ENCODE measurements around the gene TRIM56. TPM values are rescaled to one million over a fixed set of nuclear protein-coding genes. Genes with fewer than 3 reads are reported as not detected.
A peak's percentile ranks its signal among the peaks of the same experiment; 100 is the strongest.

Gene TRIM56
- total and polyA plus RNA-seq, 9 of the 15 experiments (the other 6 are each of a cell fraction or from before 2014, with no cell fraction given), result 2.0 to 29.7 (median 11.6) TPM

DNA sequence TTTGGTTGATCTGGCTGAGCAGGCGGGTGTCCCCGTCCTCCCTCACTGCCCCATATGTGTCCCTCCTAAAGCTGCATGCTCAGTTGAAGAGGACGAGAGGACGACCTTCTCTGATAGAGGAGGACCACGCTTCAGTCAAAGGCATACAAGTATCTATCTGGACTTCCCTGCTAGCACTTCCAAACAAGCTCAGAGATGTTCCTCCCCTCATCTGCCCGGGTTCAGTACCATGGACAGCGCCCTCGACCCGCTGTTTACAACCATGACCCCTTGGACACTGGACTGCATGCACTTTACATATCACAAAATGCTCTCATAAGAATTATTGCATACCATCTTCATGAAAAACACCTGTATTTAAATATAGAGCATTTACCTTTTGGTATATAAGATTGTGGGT lies 26.9 kb upstream of the TRIM56 start:
- Histone ChIP-seq H3K4me3 (no peak overlapping the region), H3K9me1 (ENCODE audit: control insufficient read depth, insufficient read depth, low read length) (no peaks in the 10 kb centered on the region), H3K4me1 (replicated peaks in 1 of 2; ENCODE audit: control insufficient read depth in 2 of 2, insufficient read depth in 2 of 2, low read length in 2 of 2) (no peaks in the 10 kb centered on the region), H3K79me2 (ENCODE audit: control insufficient read depth, insufficient read depth, low read length) (no peaks in the 10 kb centered on the region), H3K27ac (ENCODE audit: extremely low read depth, low read depth, low read length) (no peak overlapping the region), H2AFZ (ENCODE audit: low read depth, low read length) (no peak overlapping the region), H3K4me2 (ENCODE audit: insufficient read depth, low read length) (no peak overlapping the region), H3K9me3 (replicated peaks; ENCODE audit: control insufficient read depth, insufficient read depth, low read depth, low read length) (no peaks in the 10 kb centered on the region), H3K27me3 (ENCODE audit: control insufficient read depth in 2 of 2, insufficient read depth in 2 of 2, low read length in 2 of 2) (peaks cover 5 to 30% of the 10 kb centered on the region in 2 experiments; a peak in 3 of 5 replicates), H4K20me1 (replicated peaks; ENCODE audit: control insufficient read depth, insufficient read depth, low read length) (peaks cover 4% of the 10 kb centered on the region; the same call in 1 of the 2 replicates), H3K36me3 (ENCODE audit: control insufficient read depth, insufficient read depth, low read length) (no peaks in the 10 kb centered on the region), H3K9ac (ENCODE audit: insufficient read depth in 1 of 2, low read depth in 2 of 2, low read length in 2 of 2) (no peak overlapping the region)
- FAIRE-seq (peak; percentile 84), DNase-seq (ENCODE audit: extremely low read depth in 1 of 4, low spot score in 3 of 4) (peak; percentile 80 to 86 (median 84)), ATAC-seq (peak; percentile 92)
- CTCF ChIA-PET (ENCODE audit: low intra/inter-chr PET ratio), result interaction anchor here (0.6 to 3.6 kb wide), 5 partner anchors 92 to 231 kb away, joined by 3 to 44 read pairs (median 13); partner anchors contain the start of genes ACHE and EPHB4
- intact Hi-C loops (cut with micrococcal nuclease) (no loop called here), in situ Hi-C loops (cut with MboI) (loop anchor here (5.0 kb wide), 1 partner anchor 166 kb away; no protein-coding TSS in a partner anchor)
- BruUV-seq (replicated peaks), result no TSS peak
- POLR2A ChIA-PET, result interaction anchor here (0.5 to 1.8 kb wide), 6 partner anchors 10 to 362 kb away, joined by 3 to 4 read pairs (median 4); partner anchors contain the start of genes SRRT and UFSP1
- WGBS (ENCODE audit: insufficient coverage, low coverage, missing lambda C conversion rate), result 6% methylated on average over 9 of the region's 9 CpGs
- TF ChIP-seq CHD2 (IDR thresholded peaks at IDR 0.05; ENCODE audit: low read depth, low read length) (no peak), FOXP1 (CRISPR knock-in tag; IDR thresholded peaks at IDR 0.05) (peak; percentile 58; the same call in 1 of the 2 replicates), DMBX1 (CRISPR knock-in tag; IDR thresholded peaks at IDR 0.05; ENCODE audit: borderline replicate concordance) (peak; percentile 71; the same call in 1 of the 2 replicates), TAF7 (tag; IDR thresholded peaks at IDR 0.05) (no peak), ZNF175 (CRISPR knock-in tag; IDR thresholded peaks at IDR 0.05; ENCODE audit: low read depth) (0 out of 2 replicates have a peak, but pooled peaks have one; percentile 26), ZNF445 (CRISPR knock-in tag; IDR thresholded peaks at IDR 0.05; ENCODE audit: low read depth) (no peak), KLF10 (CRISPR knock-in tag; IDR thresholded peaks at IDR 0.05) (no peak), ZNF24 (IDR thresholded peaks at IDR 0.05) (0 out of 2 replicates have a peak, but pooled peaks have one; percentile 27)
- TF ChIP-seq, protein P1, sequence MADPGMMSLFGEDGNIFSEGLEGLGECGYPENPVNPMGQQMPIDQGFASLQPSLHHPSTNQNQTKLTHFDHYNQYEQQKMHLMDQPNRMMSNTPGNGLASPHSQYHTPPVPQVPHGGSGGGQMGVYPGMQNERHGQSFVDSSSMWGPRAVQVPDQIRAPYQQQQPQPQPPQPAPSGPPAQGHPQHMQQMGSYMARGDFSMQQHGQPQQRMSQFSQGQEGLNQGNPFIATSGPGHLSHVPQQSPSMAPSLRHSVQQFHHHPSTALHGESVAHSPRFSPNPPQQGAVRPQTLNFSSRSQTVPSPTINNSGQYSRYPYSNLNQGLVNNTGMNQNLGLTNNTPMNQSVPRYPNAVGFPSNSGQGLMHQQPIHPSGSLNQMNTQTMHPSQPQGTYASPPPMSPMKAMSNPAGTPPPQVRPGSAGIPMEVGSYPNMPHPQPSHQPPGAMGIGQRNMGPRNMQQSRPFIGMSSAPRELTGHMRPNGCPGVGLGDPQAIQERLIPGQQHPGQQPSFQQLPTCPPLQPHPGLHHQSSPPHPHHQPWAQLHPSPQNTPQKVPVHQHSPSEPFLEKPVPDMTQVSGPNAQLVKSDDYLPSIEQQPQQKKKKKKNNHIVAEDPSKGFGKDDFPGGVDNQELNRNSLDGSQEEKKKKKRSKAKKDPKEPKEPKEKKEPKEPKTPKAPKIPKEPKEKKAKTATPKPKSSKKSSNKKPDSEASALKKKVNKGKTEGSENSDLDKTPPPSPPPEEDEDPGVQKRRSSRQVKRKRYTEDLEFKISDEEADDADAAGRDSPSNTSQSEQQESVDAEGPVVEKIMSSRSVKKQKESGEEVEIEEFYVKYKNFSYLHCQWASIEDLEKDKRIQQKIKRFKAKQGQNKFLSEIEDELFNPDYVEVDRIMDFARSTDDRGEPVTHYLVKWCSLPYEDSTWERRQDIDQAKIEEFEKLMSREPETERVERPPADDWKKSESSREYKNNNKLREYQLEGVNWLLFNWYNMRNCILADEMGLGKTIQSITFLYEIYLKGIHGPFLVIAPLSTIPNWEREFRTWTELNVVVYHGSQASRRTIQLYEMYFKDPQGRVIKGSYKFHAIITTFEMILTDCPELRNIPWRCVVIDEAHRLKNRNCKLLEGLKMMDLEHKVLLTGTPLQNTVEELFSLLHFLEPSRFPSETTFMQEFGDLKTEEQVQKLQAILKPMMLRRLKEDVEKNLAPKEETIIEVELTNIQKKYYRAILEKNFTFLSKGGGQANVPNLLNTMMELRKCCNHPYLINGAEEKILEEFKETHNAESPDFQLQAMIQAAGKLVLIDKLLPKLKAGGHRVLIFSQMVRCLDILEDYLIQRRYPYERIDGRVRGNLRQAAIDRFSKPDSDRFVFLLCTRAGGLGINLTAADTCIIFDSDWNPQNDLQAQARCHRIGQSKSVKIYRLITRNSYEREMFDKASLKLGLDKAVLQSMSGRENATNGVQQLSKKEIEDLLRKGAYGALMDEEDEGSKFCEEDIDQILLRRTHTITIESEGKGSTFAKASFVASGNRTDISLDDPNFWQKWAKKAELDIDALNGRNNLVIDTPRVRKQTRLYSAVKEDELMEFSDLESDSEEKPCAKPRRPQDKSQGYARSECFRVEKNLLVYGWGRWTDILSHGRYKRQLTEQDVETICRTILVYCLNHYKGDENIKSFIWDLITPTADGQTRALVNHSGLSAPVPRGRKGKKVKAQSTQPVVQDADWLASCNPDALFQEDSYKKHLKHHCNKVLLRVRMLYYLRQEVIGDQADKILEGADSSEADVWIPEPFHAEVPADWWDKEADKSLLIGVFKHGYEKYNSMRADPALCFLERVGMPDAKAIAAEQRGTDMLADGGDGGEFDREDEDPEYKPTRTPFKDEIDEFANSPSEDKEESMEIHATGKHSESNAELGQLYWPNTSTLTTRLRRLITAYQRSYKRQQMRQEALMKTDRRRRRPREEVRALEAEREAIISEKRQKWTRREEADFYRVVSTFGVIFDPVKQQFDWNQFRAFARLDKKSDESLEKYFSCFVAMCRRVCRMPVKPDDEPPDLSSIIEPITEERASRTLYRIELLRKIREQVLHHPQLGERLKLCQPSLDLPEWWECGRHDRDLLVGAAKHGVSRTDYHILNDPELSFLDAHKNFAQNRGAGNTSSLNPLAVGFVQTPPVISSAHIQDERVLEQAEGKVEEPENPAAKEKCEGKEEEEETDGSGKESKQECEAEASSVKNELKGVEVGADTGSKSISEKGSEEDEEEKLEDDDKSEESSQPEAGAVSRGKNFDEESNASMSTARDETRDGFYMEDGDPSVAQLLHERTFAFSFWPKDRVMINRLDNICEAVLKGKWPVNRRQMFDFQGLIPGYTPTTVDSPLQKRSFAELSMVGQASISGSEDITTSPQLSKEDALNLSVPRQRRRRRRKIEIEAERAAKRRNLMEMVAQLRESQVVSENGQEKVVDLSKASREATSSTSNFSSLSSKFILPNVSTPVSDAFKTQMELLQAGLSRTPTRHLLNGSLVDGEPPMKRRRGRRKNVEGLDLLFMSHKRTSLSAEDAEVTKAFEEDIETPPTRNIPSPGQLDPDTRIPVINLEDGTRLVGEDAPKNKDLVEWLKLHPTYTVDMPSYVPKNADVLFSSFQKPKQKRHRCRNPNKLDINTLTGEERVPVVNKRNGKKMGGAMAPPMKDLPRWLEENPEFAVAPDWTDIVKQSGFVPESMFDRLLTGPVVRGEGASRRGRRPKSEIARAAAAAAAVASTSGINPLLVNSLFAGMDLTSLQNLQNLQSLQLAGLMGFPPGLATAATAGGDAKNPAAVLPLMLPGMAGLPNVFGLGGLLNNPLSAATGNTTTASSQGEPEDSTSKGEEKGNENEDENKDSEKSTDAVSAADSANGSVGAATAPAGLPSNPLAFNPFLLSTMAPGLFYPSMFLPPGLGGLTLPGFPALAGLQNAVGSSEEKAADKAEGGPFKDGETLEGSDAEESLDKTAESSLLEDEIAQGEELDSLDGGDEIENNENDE (IDR thresholded peaks at IDR 0.05; ENCODE audit: low read depth, low read length), result no peak
- TF ChIP-seq, protein P2, sequence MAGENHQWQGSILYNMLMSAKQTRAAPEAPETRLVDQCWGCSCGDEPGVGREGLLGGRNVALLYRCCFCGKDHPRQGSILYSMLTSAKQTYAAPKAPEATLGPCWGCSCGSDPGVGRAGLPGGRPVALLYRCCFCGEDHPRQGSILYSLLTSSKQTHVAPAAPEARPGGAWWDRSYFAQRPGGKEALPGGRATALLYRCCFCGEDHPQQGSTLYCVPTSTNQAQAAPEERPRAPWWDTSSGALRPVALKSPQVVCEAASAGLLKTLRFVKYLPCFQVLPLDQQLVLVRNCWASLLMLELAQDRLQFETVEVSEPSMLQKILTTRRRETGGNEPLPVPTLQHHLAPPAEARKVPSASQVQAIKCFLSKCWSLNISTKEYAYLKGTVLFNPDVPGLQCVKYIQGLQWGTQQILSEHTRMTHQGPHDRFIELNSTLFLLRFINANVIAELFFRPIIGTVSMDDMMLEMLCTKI (IDR thresholded peaks at IDR 0.05; ENCODE audit: partially characterized antibody), result no peak

Data from K562 (cell line).